ENCODE measurements around the gene CPNE1. TPM values are rescaled to one million over a fixed set of nuclear protein-coding genes. Genes with fewer than 3 reads are reported as not detected.

Gene CPNE1
- total RNA-seq, 4 donors from 2014 or later, result 37.3 to 60.7 (median 50.1) TPM

DNA sequence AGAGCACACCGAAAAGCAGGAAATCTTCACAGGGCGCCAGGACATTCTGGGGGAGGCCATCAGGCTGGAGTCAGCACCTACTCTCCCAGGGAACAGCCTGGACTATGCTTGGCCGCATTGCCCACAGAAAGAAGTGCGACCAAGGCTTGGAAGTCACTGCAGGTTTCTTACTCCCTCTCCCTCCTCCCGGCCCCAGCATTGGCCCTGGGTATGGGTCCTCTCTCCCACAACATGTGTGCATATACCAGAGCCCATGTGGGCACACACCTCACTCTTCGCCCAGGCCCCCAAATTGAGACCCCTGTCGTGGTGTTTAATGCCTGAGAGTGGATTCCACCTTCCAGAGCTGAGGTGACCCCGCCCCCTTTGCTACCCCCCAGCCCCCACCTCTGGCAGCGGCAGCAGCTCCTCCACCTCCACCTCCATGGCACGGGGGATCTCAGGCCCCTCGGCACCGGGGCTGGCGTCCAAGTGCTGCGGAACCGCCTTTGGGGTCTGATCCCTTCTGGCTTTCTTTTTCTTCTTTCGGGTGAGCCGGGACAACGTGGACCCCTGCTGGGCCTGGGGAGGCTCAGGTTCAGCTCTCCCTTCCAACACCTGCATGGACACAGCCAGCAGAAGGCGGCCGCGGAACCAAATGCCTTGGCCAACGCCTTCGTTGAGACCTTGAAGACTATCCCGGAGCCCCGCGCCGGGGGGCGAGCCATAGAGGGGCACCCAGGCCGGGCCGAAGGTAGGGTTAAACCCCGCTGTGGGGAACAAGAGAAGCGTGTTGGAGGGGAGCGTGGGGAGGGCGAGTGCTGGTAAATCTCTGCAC is 64.3 kb downstream of the CPNE1 start:
- TF ChIP-seq, protein P1, sequence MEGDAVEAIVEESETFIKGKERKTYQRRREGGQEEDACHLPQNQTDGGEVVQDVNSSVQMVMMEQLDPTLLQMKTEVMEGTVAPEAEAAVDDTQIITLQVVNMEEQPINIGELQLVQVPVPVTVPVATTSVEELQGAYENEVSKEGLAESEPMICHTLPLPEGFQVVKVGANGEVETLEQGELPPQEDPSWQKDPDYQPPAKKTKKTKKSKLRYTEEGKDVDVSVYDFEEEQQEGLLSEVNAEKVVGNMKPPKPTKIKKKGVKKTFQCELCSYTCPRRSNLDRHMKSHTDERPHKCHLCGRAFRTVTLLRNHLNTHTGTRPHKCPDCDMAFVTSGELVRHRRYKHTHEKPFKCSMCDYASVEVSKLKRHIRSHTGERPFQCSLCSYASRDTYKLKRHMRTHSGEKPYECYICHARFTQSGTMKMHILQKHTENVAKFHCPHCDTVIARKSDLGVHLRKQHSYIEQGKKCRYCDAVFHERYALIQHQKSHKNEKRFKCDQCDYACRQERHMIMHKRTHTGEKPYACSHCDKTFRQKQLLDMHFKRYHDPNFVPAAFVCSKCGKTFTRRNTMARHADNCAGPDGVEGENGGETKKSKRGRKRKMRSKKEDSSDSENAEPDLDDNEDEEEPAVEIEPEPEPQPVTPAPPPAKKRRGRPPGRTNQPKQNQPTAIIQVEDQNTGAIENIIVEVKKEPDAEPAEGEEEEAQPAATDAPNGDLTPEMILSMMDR (IDR thresholded peaks at IDR 0.05 in 4 of 5, conservative IDR thresholded peaks at IDR 0.05 in 1 of 5), result no peak
- no peak for TF ChIP-seq POLR2A (IDR thresholded peaks at IDR 0.05)
- H3K36me3 ChIP-seq, result no peaks in the 10 kb centered on the region
- no peak for ATAC-seq
- peak overlapping the region in 1 of 4 donors; percentile 15 for H3K27ac ChIP-seq
- intact Hi-C loops (cut with DNase I; ENCODE audit: low total_unique reads), result loop anchor here (2.0 to 5.0 kb wide), 4 partner anchors 62 to 352 kb away; partner anchors contain the start of genes CPNE1, RBM12, RBM39 and SCAND1
- H3K27me3 ChIP-seq, result peaks cover 4 to 12% (median 11%) of the 10 kb centered on the region in 3 donors
- H3K4me3 ChIP-seq, result peak overlapping the region; percentile 52 to 65 (median 58)
- DNase-seq, result no peak
- in situ Hi-C loops (cut with MboI; ENCODE audit: low sequenced_read_pairs in 4 of 4), result no loop called here
- peaks cover 6 to 10% of the 10 kb centered on the region in 2 donors for H3K4me1 ChIP-seq
- H3K9me3 ChIP-seq, result no peaks in the 10 kb centered on the region

DNA sequence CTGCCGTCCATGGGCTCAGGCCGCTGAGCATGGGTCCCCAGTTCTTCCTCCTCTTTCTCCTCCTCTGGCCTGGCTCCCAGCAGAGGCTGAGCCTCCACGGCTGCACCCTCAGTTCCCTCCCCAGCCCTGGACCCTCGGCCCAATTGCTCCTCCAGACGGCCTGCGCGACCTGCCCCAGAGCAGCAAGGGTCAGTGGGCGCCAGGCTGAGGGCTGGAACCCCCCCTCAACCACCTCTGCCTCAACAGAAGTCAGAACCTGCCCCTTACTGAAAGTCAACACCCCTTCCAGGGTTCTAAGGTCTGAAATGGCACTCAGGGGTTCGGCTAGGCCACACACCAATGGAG is 65.0 kb downstream of the CPNE1 start:
- in situ Hi-C loops (cut with MboI; ENCODE audit: low sequenced_read_pairs in 4 of 4) (no loop called here), intact Hi-C loops (cut with DNase I; ENCODE audit: low total_unique reads) (loop anchor here (2.0 to 5.0 kb wide), 4 partner anchors 63 to 353 kb away; partner anchors contain the start of genes CPNE1, RBM12, RBM39 and SCAND1)
- ATAC-seq (no peak), DNase-seq (no peak)
- Histone ChIP-seq H3K9me3 (no peaks in the 10 kb centered on the region), H3K27ac (no peak overlapping the region), H3K36me3 (no peaks in the 10 kb centered on the region), H3K4me3 (no peak overlapping the region), H3K27me3 (peaks cover 4 to 12% (median 11%) of the 10 kb centered on the region in 3 donors), H3K4me1 (peaks cover 6 to 10% of the 10 kb centered on the region in 2 donors)
- TF ChIP-seq, protein P1 (IDR thresholded peaks at IDR 0.05 in 4 of 5, conservative IDR thresholded peaks at IDR 0.05 in 1 of 5), result no peak
- TF ChIP-seq POLR2A (IDR thresholded peaks at IDR 0.05), result no peak

DNA sequence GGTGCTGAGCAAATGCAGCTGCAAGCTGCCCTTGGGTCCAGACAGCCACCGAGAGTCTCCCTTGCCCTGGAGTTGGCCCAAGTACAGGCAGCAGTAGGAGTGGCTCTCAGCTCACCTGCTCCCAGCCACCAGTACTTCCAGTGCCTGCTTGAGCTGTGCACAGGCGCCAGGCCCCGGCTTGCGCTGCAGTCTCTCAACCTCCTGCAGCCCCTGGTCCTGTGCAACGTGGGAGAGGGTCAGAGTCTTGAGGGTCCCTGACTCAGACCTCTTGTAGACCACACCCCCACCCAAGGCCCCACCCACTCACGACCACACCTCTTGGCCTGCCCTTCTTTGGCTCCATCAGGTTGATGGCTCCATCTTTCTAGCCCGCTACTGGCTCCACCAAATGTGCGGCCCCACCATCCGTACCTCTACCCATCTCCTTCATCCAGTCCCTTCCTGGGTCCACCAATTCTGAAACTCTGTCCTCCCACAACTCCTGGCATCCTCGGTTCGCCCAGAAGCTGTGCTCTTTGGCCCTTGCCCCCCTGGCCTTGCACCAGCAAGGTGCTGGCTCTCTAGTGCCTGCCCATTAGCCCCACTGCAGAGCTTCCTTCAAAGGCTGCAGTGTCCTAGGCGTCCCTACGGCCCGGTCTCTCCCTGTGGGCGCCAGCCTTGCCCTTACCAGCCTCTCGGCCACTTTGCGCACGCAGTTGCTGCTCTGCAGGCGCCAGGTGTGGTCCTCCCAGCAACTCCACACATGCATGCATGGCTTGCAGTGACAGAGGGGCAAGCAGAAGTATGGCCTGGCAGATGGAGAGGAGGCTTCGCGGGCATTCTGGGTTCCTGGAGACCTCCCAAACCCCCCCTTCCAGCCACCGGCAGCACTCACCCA is 65.6 kb downstream of the CPNE1 start:
- Histone ChIP-seq H3K4me1 (peaks cover 6 to 10% of the 10 kb centered on the region in 2 donors), H3K27me3 (peaks cover 4 to 12% (median 11%) of the 10 kb centered on the region in 3 donors), H3K4me3 (no peak overlapping the region), H3K27ac (no peak overlapping the region), H3K9me3 (no peaks in the 10 kb centered on the region), H3K36me3 (no peaks in the 10 kb centered on the region)
- TF ChIP-seq POLR2A (IDR thresholded peaks at IDR 0.05), result no peak
- TF ChIP-seq, protein P1 (IDR thresholded peaks at IDR 0.05 in 4 of 5, conservative IDR thresholded peaks at IDR 0.05 in 1 of 5), result no peak
- intact Hi-C loops (cut with DNase I; ENCODE audit: low total_unique reads), result no loop called here
- ATAC-seq, result no peak
- DNase-seq, result no peak
- in situ Hi-C loops (cut with MboI; ENCODE audit: low sequenced_read_pairs in 4 of 4), result no loop called here

DNA sequence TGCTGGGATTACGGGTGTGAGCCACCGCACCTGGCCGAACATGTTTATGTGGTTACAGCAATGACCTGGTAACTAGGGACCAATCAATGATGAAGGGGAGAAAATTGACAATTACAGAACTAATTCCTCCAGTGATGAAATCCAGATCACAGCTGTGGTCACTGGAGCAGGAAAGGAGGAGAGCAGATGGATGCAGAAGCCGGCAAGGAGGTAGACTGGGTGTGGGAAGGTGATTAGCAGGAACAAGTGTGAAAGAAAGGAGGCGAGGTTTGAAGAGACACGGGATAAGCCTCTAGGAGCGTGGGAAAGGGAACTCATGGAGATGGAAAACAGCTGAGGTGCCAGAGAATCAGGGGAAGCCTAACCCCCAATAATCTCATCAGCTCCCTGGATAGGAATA is 66.2 kb downstream of the CPNE1 start:
- Histone ChIP-seq H3K4me3 (no peak overlapping the region), H3K4me1 (peaks cover 6 to 10% of the 10 kb centered on the region in 2 donors), H3K36me3 (no peaks in the 10 kb centered on the region), H3K27me3 (peaks cover 4 to 12% (median 11%) of the 10 kb centered on the region in 3 donors), H3K9me3 (no peaks in the 10 kb centered on the region), H3K27ac (no peak overlapping the region)
- in situ Hi-C loops (cut with MboI; ENCODE audit: low sequenced_read_pairs in 4 of 4), result no loop called here
- intact Hi-C loops (cut with DNase I; ENCODE audit: low total_unique reads), result no loop called here
- DNase-seq, result no peak
- TF ChIP-seq POLR2A (IDR thresholded peaks at IDR 0.05), result no peak
- TF ChIP-seq, protein P1 (IDR thresholded peaks at IDR 0.05 in 4 of 5, conservative IDR thresholded peaks at IDR 0.05 in 1 of 5), result no peak
- ATAC-seq, result no peak
